Measurements from ENCODE around the gene ARID1B. TPM values are rescaled to one million over a fixed set of nuclear protein-coding genes. Genes with fewer than 3 reads are reported as not detected.

ARID1B gene
- total RNA-seq, 2 donors from 2014 or later = 79.3 to 84.6 TPM

- peak; percentile 90 for DNase-seq (ENCODE audit: low spot score)
- intact Hi-C loops (cut with DNase I) = loop anchor here in 1 of 2 donors (5.0 kb wide), 1 partner anchor 37 kb away; no protein-coding TSS in a partner anchor
These were observed 458.4 kb downstream of the ARID1B start for GRCh38 chr6:157235600-157236039.

- DNase-seq (ENCODE audit: low spot score) = peak; percentile 73
These were observed 459.0 kb downstream of the ARID1B start for GRCh38 chr6:157236040-157236725.

GRCh38 chr6:157238346-157238745 lies 461.2 kb downstream of the ARID1B start:
- intact Hi-C loops (cut with DNase I) = loop anchor here in 1 of 2 donors (5.0 kb wide), 1 partner anchor 34 kb away; no protein-coding TSS in a partner anchor
- DNase-seq (ENCODE audit: low spot score) = peak; percentile 17

More at GRCh38 chr6:157236040-157236725, 459.0 kb downstream of the ARID1B start:
- intact Hi-C loops (cut with DNase I) = loop anchor here in 1 of 2 donors (5.0 kb wide), 1 partner anchor 36 kb away; no protein-coding TSS in a partner anchor

GRCh38 chr6:157239148-157239547 lies 462.0 kb downstream of the ARID1B start:
- intact Hi-C loops (cut with DNase I) = loop anchor here in 1 of 2 donors (5.0 kb wide), 1 partner anchor 33 kb away; no protein-coding TSS in a partner anchor

GRCh38 chr6:157239671-157240058 lies 462.5 kb downstream of the ARID1B start:
- intact Hi-C loops (cut with DNase I) = loop anchor here in 1 of 2 donors (5.0 kb wide), 1 partner anchor 33 kb away; no protein-coding TSS in a partner anchor

More at GRCh38 chr6:157239148-157239547, 462.0 kb downstream of the ARID1B start:
- DNase-seq (ENCODE audit: low spot score) = peak; percentile 11

GRCh38 chr6:157240059-157240959 lies 463.1 kb downstream of the ARID1B start:
- DNase-seq (ENCODE audit: low spot score) = peak; percentile 94
- intact Hi-C loops (cut with DNase I) = no loop called here

More at GRCh38 chr6:157239671-157240058, 462.5 kb downstream of the ARID1B start:
- DNase-seq (ENCODE audit: low spot score) = no peak

- no peak for DNase-seq (ENCODE audit: low spot score)
- intact Hi-C loops (cut with DNase I) = no loop called here
These were observed 463.8 kb downstream of the ARID1B start for GRCh38 chr6:157240960-157241311.

- peak; percentile 66 for DNase-seq (ENCODE audit: low spot score)
- intact Hi-C loops (cut with DNase I) = no loop called here
These were observed 465.6 kb downstream of the ARID1B start for GRCh38 chr6:157242791-157243190.

GRCh38 chr6:157244175-157244574 lies 467.0 kb downstream of the ARID1B start:
- intact Hi-C loops (cut with DNase I) = no loop called here
- peak; percentile 68 for DNase-seq (ENCODE audit: low spot score)

GRCh38 chr6:157244780-157245179 lies 467.6 kb downstream of the ARID1B start:
- DNase-seq (ENCODE audit: low spot score) = peak; percentile 5
- intact Hi-C loops (cut with DNase I) = no loop called here

GRCh38 chr6:157245436-157245835 lies 468.3 kb downstream of the ARID1B start:
- DNase-seq (ENCODE audit: low spot score) = no peak
- intact Hi-C loops (cut with DNase I) = no loop called here

- peak; percentile 78 for DNase-seq (ENCODE audit: low spot score)
- intact Hi-C loops (cut with DNase I) = no loop called here
These were observed 469.0 kb downstream of the ARID1B start for GRCh38 chr6:157246048-157246630.

- DNase-seq (ENCODE audit: low spot score) = peak; percentile 80
- intact Hi-C loops (cut with DNase I) = no loop called here
These were observed 469.8 kb downstream of the ARID1B start for GRCh38 chr6:157246771-157247484.

GRCh38 chr6:157248264-157248663 lies 471.1 kb downstream of the ARID1B start:
- intact Hi-C loops (cut with DNase I) = no loop called here
- DNase-seq (ENCODE audit: low spot score) = no peak

- peak; percentile 64 for DNase-seq (ENCODE audit: low spot score)
- intact Hi-C loops (cut with DNase I) = no loop called here
These were observed 472.6 kb downstream of the ARID1B start for GRCh38 chr6:157249826-157250225.

GRCh38 chr6:157251586-157252247 lies 474.5 kb downstream of the ARID1B start:
- intact Hi-C loops (cut with DNase I) = no loop called here
- DNase-seq (ENCODE audit: low spot score) = no peak

- intact Hi-C loops (cut with DNase I) = no loop called here
- peak; percentile 30 for DNase-seq (ENCODE audit: low spot score)
These were observed 475.8 kb downstream of the ARID1B start for GRCh38 chr6:157253017-157253416.

- intact Hi-C loops (cut with DNase I) = no loop called here
- DNase-seq (ENCODE audit: low spot score) = peak; percentile 36
These were observed 476.5 kb downstream of the ARID1B start for GRCh38 chr6:157253699-157254098.

Data from posterior vena cava (tissue), 2 donors.